CD14-positive monocyte (primary cell): ENCODE results near the gene WHAMM. TPM values are rescaled to one million over a fixed set of nuclear protein-coding genes. Genes with fewer than 3 reads are reported as not detected.

Experiments used
- DNase-seq, 3 donors: peaks; one replicate each; pipeline ENCODE4 v3.0.0-alpha.2; 2011 to 2022
- H2AFZ ChIP-seq: 2 replicates; pipeline ENCODE4 v1.6.0; 2012; ENCODE audit warnings: mild to moderate bottlenecking, low read depth, low read length, inconsistent platforms; ENCODE audit not compliant: insufficient read depth, poor library complexity, severe bottlenecking
- H3K27ac ChIP-seq, 2 donors: 1 replicate in 1 of 2; 2 replicates in 1 of 2; pipeline ENCODE4 v1.5.1; 2012 to 2013; ENCODE audit warnings: low read length in 2 of 2, control low read depth in 1 of 2, inconsistent platforms in 1 of 2, low read depth in 1 of 2, mild to moderate bottlenecking in 1 of 2
- H3K27me3 ChIP-seq, 2 donors: one replicate each; pipeline versions ENCODE4 v1.6.0 to v1.6.1; 2011 to 2013; ENCODE audit warnings: low read length in 2 of 2; ENCODE audit not compliant: control insufficient read depth in 2 of 2, insufficient read depth in 2 of 2
- H3K36me3 ChIP-seq, 2 donors: replicated peaks in 1 of 2; 1 replicate in 1 of 2; 2 replicates in 1 of 2; pipeline versions ENCODE4 v1.5.1 to v1.6.1; 2012 to 2013; ENCODE audit warnings: low read length in 2 of 2, control low read depth in 1 of 2, inconsistent platforms in 1 of 2, mild to moderate bottlenecking in 1 of 2; ENCODE audit not compliant: insufficient read depth in 2 of 2, control insufficient read depth in 1 of 2
- H3K4me1 ChIP-seq, 2 donors: 1 replicate in 1 of 2; 2 replicates in 1 of 2; pipeline versions ENCODE4 v1.5.1 to v1.6.1; 2012 to 2013; ENCODE audit warnings: low read length in 2 of 2, control low read depth in 1 of 2, inconsistent platforms in 1 of 2, mild to moderate bottlenecking in 1 of 2, moderate library complexity in 1 of 2; ENCODE audit not compliant: insufficient read depth in 2 of 2, control insufficient read depth in 1 of 2
- H3K4me2 ChIP-seq: replicated peaks from 2 replicates; pipeline ENCODE3; 2012; ENCODE audit warnings: low read length, moderate library complexity, mild to moderate bottlenecking; ENCODE audit not compliant: poor library complexity, severe bottlenecking; ENCODE audit errors: extremely low read depth
- H3K4me3 ChIP-seq, 3 experiments: fragments of 200-600 bp in 1 of 3; sonication (generic) in 1 of 3; replicated peaks in 1 of 3; 1 replicate in 2 of 3; 2 replicates in 1 of 3; pipeline ENCODE4 v1.5.1; 2011 to 2013; ENCODE audit warnings: low read length in 3 of 3, mild to moderate bottlenecking in 3 of 3, control low read depth in 2 of 3, low read depth in 2 of 3, inconsistent platforms in 1 of 3, moderate library complexity in 1 of 3
- H3K79me2 ChIP-seq: 2 replicates; pipeline ENCODE4 v1.6.0; 2012; ENCODE audit warnings: mild to moderate bottlenecking, control low read depth, inconsistent platforms, low read length, moderate library complexity; ENCODE audit not compliant: insufficient read depth
- H3K9ac ChIP-seq: 2 replicates; pipeline ENCODE4 v1.6.0; 2017; ENCODE audit warnings: low read length, mild to moderate bottlenecking; ENCODE audit not compliant: insufficient read depth, poor library complexity, severe bottlenecking
- H3K9me3 ChIP-seq, 2 donors: replicated peaks in 1 of 2; 1 replicate in 1 of 2; 2 replicates in 1 of 2; pipeline versions ENCODE4 v1.5.1 to v1.6.1; 2012 to 2013; ENCODE audit warnings: low read length in 2 of 2, control low read depth in 1 of 2; ENCODE audit not compliant: control insufficient read depth in 1 of 2, insufficient read depth in 1 of 2
- H4K20me1 ChIP-seq: 2 replicates; pipeline ENCODE4 v1.6.0; 2012; ENCODE audit warnings: mild to moderate bottlenecking, low read length, control low read depth, moderate library complexity; ENCODE audit not compliant: insufficient read depth
- H3K27ac Mint-ChIP-seq, 7 donors: one replicate each; pipeline ENCODE4 v1.8.0; 2020; ENCODE audit warnings: mild to moderate bottlenecking in 7 of 7, mixed read lengths in 7 of 7, moderate library complexity in 6 of 7, inconsistent platforms in 2 of 7
- H3K27me3 Mint-ChIP-seq, 3 donors: one replicate each; pipeline ENCODE4 v1.8.0; 2021 to 2022; ENCODE audit warnings: low read depth in 3 of 3, mild to moderate bottlenecking in 3 of 3, mixed read lengths in 3 of 3, moderate library complexity in 3 of 3, inconsistent platforms in 1 of 3
- H3K36me3 Mint-ChIP-seq, 2 donors: one replicate each; pipeline ENCODE4 v1.8.0; 2020; ENCODE audit warnings: mixed read lengths in 2 of 2, inconsistent platforms in 1 of 2, mild to moderate bottlenecking in 1 of 2
- H3K4me1 Mint-ChIP-seq: one replicate; pipeline ENCODE4 v1.8.0; 2020; ENCODE audit warnings: mild to moderate bottlenecking, mixed read lengths
- H3K4me3 Mint-ChIP-seq, 2 donors: one replicate each; pipeline ENCODE4 v1.8.0; 2020; ENCODE audit warnings: mild to moderate bottlenecking in 2 of 2, mixed read lengths in 2 of 2, moderate library complexity in 1 of 2
- H3K9me3 Mint-ChIP-seq, 7 donors: one replicate each; pipeline ENCODE4 v1.8.0; 2020 to 2022; ENCODE audit warnings: mixed read lengths in 7 of 7, mild to moderate bottlenecking in 6 of 7, moderate library complexity in 6 of 7, inconsistent platforms in 2 of 7
- CTCF ChIP-seq: fragments of 200-600 bp; IDR thresholded peaks from one replicate; pipeline ENCODE4 v1.8.0; 2022; ENCODE audit warnings: antibody characterized with exemption, mild to moderate bottlenecking
- WGBS: methylation state at CpG from one replicate; pipeline ENCODE4 v1.1.5; 2013; ENCODE audit warnings: missing lambda C conversion rate; ENCODE audit not compliant: insufficient coverage; 5-methylcytosine and 5-hydroxymethylcytosine counted together
- intact Hi-C, 2 donors: fragments of 100-400 bp; cut with micrococcal nuclease; formaldehyde crosslinking; loops; one replicate each; pipeline versions ENCODE4 v1.15.0 to v1.15.1; 2023
- polyA plus RNA-seq, 3 donors: library from polyadenylated mRNA; depleted of rRNA in 1 of 3; unstranded in 2 of 3; stranded (reverse) in 1 of 3; fragments of 300-500 nt in 2 of 3; fragments of >200 nt in 1 of 3; fragmentation: Illumina TruSeq in 2 of 3; gene quantifications; 1 replicate in 2 of 3; 2 replicates in 1 of 3; pipeline ENCODE4 v1.2.3, GENCODE V29; 2012 to 2021

The WHAMM gene
- polyA plus RNA-seq, 3 donors = 0.69 to 7.8 (median 0.92) TPM

GRCh38 chr15:82828075-82828474 lies 18.6 kb downstream of the WHAMM start:
- Mint-ChIP-seq H3K27me3 (no peaks in the 10 kb centered on the region), H3K4me1 (peaks cover 22% of the 10 kb centered on the region), H3K4me3 (no peak overlapping the region), H3K27ac (peak overlapping the region in 5 of 7 donors; percentile 19 to 86 (median 46)), H3K9me3 (no peaks in the 10 kb centered on the region), H3K36me3 (peaks cover 66 to 98% of the 10 kb centered on the region in 2 donors)
- Histone ChIP-seq H2AFZ (no peak overlapping the region), H3K27me3 (no peaks in the 10 kb centered on the region), H3K79me2 (no peaks in the 10 kb centered on the region), H3K27ac (peak overlapping the region in 1 of 2 donors; percentile 10), H3K9me3 (no peaks in the 10 kb centered on the region), H3K4me3 (no peak overlapping the region), H3K9ac (no peak overlapping the region), H4K20me1 (peaks cover 40% of the 10 kb centered on the region), H3K36me3 (peaks cover 90 to 96% of the 10 kb centered on the region in 2 donors), H3K4me2 (no peak overlapping the region), H3K4me1 (peaks cover 19 to 21% of the 10 kb centered on the region in 2 donors)
- WGBS = 100% methylated on average over 1 of the region's 1 CpG
- DNase-seq = no peak
- intact Hi-C loops = no loop called here
- no peak for TF ChIP-seq CTCF

GRCh38 chr15:82829234-82829633 lies 19.8 kb downstream of the WHAMM start:
- Mint-ChIP-seq H3K4me1 (peaks cover 25% of the 10 kb centered on the region), H3K4me3 (no peak overlapping the region), H3K27ac (peak overlapping the region in 5 of 7 donors; percentile 2 to 86 (median 46)), H3K36me3 (peaks cover 75 to 99% of the 10 kb centered on the region in 2 donors), H3K9me3 (no peaks in the 10 kb centered on the region), H3K27me3 (no peaks in the 10 kb centered on the region)
- no peaks in the 10 kb centered on the region for H3K79me2 ChIP-seq
- intact Hi-C loops = no loop called here
- H3K36me3 ChIP-seq = peaks cover 92 to 100% of the 10 kb centered on the region in 2 donors
- H2AFZ ChIP-seq = no peak overlapping the region
- peaks cover 23 to 25% of the 10 kb centered on the region in 2 donors for H3K4me1 ChIP-seq
- H4K20me1 ChIP-seq = peaks cover 45% of the 10 kb centered on the region
- 100% methylated on average over 3 of the region's 4 CpGs for WGBS
- no peak overlapping the region for H3K4me3 ChIP-seq
- H3K27me3 ChIP-seq = no peaks in the 10 kb centered on the region
- no peak for TF ChIP-seq CTCF
- no peak overlapping the region for H3K4me2 ChIP-seq
- no peak for DNase-seq
- no peak overlapping the region for H3K9ac ChIP-seq
- H3K27ac ChIP-seq = no peak overlapping the region
- no peaks in the 10 kb centered on the region for H3K9me3 ChIP-seq
